Prostate gland (tissue), 2 donors: ENCODE data around the gene GTPBP1.

Experiments used
- POLR2A ChIP-seq: fragments of 450-650 bp; IDR thresholded peaks from one replicate; pipeline ENCODE4 v1.6.1; 2016; ENCODE audit warnings: antibody characterized with exemption, mild to moderate bottlenecking
- POLR2AphosphoS5 ChIP-seq: sonication (generic); formaldehyde crosslinking; IDR thresholded peaks from one replicate; pipeline ENCODE4 v1.6.1; 2017; ENCODE audit warnings: antibody characterized with exemption
- TF ChIP-seq, protein P1 (sequence below), 4 experiments: fragments of 200-600 bp in 2 of 4; fragments of 450-650 bp in 2 of 4; sonication (generic) in 2 of 4; IDR thresholded peaks; 1 replicate in 3 of 4; 2 replicates in 1 of 4; pipeline ENCODE4 v1.5.1; 2016 to 2019; ENCODE audit warnings: antibody characterized with exemption in 4 of 4, mild to moderate bottlenecking in 2 of 4, moderate library complexity in 2 of 4

DNA sequence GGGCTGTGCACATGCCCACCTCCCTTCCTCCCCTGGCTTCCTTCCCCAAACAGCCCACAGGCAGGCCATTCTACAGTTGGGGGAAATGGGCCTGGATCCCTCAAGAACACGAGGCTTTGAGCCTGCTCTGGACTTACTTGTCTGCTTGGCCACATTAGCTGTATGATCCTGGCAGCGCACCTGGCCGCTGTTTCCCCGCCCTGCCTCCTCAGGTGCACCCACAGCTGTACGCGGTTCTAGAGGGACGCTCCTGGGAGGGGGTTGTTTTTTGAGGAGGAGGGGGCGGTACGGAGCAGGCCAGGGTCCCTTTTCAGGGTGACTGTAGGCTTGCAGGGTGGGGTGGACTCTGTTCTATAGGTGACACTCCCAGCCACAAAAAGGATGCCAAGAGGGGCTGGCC is 61.6 kb downstream of the GTPBP1 start:
- TF ChIP-seq, protein P1, sequence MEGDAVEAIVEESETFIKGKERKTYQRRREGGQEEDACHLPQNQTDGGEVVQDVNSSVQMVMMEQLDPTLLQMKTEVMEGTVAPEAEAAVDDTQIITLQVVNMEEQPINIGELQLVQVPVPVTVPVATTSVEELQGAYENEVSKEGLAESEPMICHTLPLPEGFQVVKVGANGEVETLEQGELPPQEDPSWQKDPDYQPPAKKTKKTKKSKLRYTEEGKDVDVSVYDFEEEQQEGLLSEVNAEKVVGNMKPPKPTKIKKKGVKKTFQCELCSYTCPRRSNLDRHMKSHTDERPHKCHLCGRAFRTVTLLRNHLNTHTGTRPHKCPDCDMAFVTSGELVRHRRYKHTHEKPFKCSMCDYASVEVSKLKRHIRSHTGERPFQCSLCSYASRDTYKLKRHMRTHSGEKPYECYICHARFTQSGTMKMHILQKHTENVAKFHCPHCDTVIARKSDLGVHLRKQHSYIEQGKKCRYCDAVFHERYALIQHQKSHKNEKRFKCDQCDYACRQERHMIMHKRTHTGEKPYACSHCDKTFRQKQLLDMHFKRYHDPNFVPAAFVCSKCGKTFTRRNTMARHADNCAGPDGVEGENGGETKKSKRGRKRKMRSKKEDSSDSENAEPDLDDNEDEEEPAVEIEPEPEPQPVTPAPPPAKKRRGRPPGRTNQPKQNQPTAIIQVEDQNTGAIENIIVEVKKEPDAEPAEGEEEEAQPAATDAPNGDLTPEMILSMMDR (IDR thresholded peaks at IDR 0.05), result no peak
- TF ChIP-seq POLR2A (no peak), POLR2AphosphoS5 (no peak)
